Erythroblast (primary cell): ENCODE measurements around the gene STX18.
"Not testable (repeated sequence)": the region's sequence is repeated elsewhere in the genome, so short reads cannot be mapped to it uniquely, and the experiment has no call there.

Experiments
- DNase-seq, 2 experiments: peaks; one replicate each; lab custom pipeline; 2025; lab: John Stamatoyannopoulos, UW
- GATA1 ChIP-seq: IDR thresholded peaks from 2 replicates; pipeline ENCODE4 v1.6.1; 2011; ENCODE audit warnings: low read depth, mild to moderate bottlenecking, control low read depth, low read length, moderate library complexity
- POLR2A ChIP-seq: IDR thresholded peaks from 2 replicates; pipeline ENCODE4 v1.6.1; 2011; ENCODE audit warnings: mild to moderate bottlenecking, low read length

STX18 gene

GRCh38 chr4:4541661-4542570 is at the start of gene STX18:
TSS of gene STX18 (minus strand) at chr4:4542048. CDS start at chr4:4541964, 84 bp downstream.
- peak; percentile 93 to 96 for DNase-seq
- TF ChIP-seq GATA1 (no peak), POLR2A (peak; percentile 73)

GRCh38 chr4:4591071-4591470 is 49.2 kb upstream of the STX18 start:
- no peak for TF ChIP-seq POLR2A
- no peak for TF ChIP-seq GATA1
- no peak for DNase-seq

- TF ChIP-seq POLR2A = no peak
- no peak for TF ChIP-seq GATA1
- no peak for DNase-seq
These were observed 48.7 kb upstream of the STX18 start for GRCh38 chr4:4590546-4590945.

- no peak for TF ChIP-seq POLR2A
- TF ChIP-seq GATA1 = no peak
- no peak for DNase-seq
These were observed 43.3 kb upstream of the STX18 start for GRCh38 chr4:4585012-4585670.

GRCh38 chr4:4583606-4584005 is 41.8 kb upstream of the STX18 start:
- no peak for DNase-seq
- TF ChIP-seq POLR2A = no peak

GRCh38 chr4:4582653-4583052 is 40.8 kb upstream of the STX18 start:
- TF ChIP-seq POLR2A = no peak
- TF ChIP-seq GATA1 = no peak

GRCh38 chr4:4580494-4580893 is 38.6 kb upstream of the STX18 start:
- TF ChIP-seq POLR2A = no peak
- no peak for TF ChIP-seq GATA1
- DNase-seq = no peak

More at GRCh38 chr4:4582653-4583052, 40.8 kb upstream of the STX18 start:
- DNase-seq = no peak

- no peak for TF ChIP-seq GATA1
- no peak for TF ChIP-seq POLR2A
These were observed 37.1 kb upstream of the STX18 start for GRCh38 chr4:4578981-4579380.

GRCh38 chr4:4577359-4577875 is 35.6 kb upstream of the STX18 start:
- DNase-seq = no peak
- no peak for TF ChIP-seq GATA1
- TF ChIP-seq POLR2A = no peak

More at GRCh38 chr4:4578981-4579380, 37.1 kb upstream of the STX18 start:
- DNase-seq = no peak

GRCh38 chr4:4575284-4576211 is 33.7 kb upstream of the STX18 start:
- peak; percentile 66 to 69 for DNase-seq
- TF ChIP-seq GATA1 = no peak
- no peak for TF ChIP-seq POLR2A

- TF ChIP-seq GATA1 = no peak
- TF ChIP-seq POLR2A = no peak
- DNase-seq = peak in 1 of 2 experiments; percentile 6
These were observed 32.9 kb upstream of the STX18 start for GRCh38 chr4:4574792-4575191.

GRCh38 chr4:4574052-4574451 is 32.2 kb upstream of the STX18 start:
- DNase-seq = no peak
- no peak for TF ChIP-seq POLR2A
- TF ChIP-seq GATA1 = no peak

GRCh38 chr4:4572821-4573220 is 31.0 kb upstream of the STX18 start:
- TF ChIP-seq POLR2A (no peak), GATA1 (no peak)
- DNase-seq = no peak

GRCh38 chr4:4569861-4570260 is 28.0 kb upstream of the STX18 start:
- not testable (repeated sequence) for DNase-seq
